ENCODE measurements around the gene CCNI2. TPM values are rescaled to one million over a fixed set of nuclear protein-coding genes. Genes with fewer than 3 reads are reported as not detected.

CCNI2 gene
- total and polyA plus RNA-seq, 8 donors, result 0.42 to 2.5 (median 1.1) TPM

DNA sequence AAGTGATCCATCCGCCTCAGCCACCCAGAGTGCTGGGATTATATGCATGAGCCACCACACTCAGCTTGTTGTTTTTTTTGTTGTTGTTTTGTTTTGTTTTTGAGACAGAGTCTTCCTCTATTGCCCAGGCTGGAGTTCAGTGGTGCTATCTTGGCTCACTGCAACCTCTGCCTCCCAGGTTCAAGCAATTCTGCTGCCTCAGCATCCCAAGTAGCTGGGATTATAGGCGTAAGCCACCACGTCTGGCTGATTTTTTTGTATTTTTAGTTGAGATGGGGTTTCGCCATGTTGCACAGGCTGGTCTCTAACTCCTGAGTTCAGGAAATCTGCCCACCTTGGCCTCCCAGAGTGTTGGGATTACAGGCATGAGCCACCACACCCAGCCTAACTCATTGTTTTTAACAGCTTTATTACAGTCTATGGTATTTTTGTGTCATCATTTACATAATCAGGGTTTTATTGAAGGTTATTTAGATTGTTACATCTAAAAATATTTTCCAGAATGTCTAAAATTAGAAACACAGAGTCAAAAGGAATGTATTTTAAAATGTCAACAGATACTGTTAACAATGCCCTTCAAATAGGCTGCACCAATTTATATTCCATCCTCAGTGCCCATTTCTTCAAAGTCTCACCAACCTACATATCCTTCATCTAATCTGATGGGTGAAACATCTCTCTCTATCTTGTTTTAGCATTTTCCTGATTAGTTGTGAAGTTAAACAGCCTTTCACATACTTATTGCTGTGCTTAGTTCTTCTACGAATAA lies 28.5 kb upstream of the CCNI2 start:
- TF ChIP-seq CTCF (IDR thresholded peaks at IDR 0.05), result no peak
- DNase-seq, result no peak
- Histone ChIP-seq H3K27me3 (no peaks in the 10 kb centered on the region), H3K9me3 (no peaks in the 10 kb centered on the region), H3K4me1 (no peaks in the 10 kb centered on the region), H3K36me3 (no peaks in the 10 kb centered on the region), H3K27ac (no peak overlapping the region), H3K4me3 (no peak overlapping the region)
- no peak for ATAC-seq
- intact Hi-C loops (cut with DNase I), result no loop called here

DNA sequence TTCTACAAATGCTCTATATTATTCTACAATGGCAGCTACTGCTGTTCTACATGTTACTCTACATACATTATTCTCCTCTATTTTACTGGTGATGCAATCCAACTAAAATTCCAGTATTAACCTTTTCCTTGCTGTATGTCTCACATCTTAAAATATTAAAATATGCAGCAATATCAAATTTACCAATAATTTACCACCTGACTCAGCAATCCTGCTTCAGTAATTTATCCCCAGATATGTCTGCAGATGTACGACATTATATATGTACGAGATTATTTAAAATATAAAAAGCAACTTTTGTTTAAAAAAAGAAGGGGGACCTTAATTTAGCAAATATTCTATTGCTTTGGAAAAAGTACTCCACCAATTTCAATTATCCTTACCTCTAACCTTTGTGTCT lies 21.5 kb upstream of the CCNI2 start:
- no peak for ATAC-seq
- intact Hi-C loops (cut with DNase I), result no loop called here

GRCh38 chr5:132729896-132730295 lies 17.3 kb upstream of the CCNI2 start:
- DNase-seq (no peak), ATAC-seq (no peak)
- Histone ChIP-seq H3K4me3 (no peak overlapping the region), H3K27me3 (no peaks in the 10 kb centered on the region), H3K9me3 (no peaks in the 10 kb centered on the region), H3K27ac (no peak overlapping the region), H3K4me1 (no peaks in the 10 kb centered on the region), H3K36me3 (no peaks in the 10 kb centered on the region)
- TF ChIP-seq CTCF (IDR thresholded peaks at IDR 0.05), result no peak
- intact Hi-C loops (cut with DNase I), result no loop called here

More for the DNA sequence above, 21.5 kb upstream of the CCNI2 start:
- Histone ChIP-seq H3K9me3 (no peaks in the 10 kb centered on the region), H3K27me3 (no peaks in the 10 kb centered on the region), H3K27ac (no peak overlapping the region), H3K4me3 (no peak overlapping the region), H3K4me1 (no peaks in the 10 kb centered on the region), H3K36me3 (no peaks in the 10 kb centered on the region)
- TF ChIP-seq CTCF (IDR thresholded peaks at IDR 0.05), result no peak
- no peak for DNase-seq

- ATAC-seq (no peak), DNase-seq (no peak)
- no peaks in the 10 kb centered on the region for H3K27me3 ChIP-seq
- H3K4me1 ChIP-seq, result peaks cover 0 to 11% of the 10 kb centered on the region in 2 donors
- no peak overlapping the region for H3K4me3 ChIP-seq
- intact Hi-C loops (cut with DNase I), result no loop called here
- H3K36me3 ChIP-seq, result no peaks in the 10 kb centered on the region
- H3K9me3 ChIP-seq, result no peaks in the 10 kb centered on the region
- TF ChIP-seq CTCF (IDR thresholded peaks at IDR 0.05), result no peak
- H3K27ac ChIP-seq, result no peak overlapping the region
Observed at GRCh38 chr5:132733499-132734148, 13.6 kb upstream of the CCNI2 start.

DNA sequence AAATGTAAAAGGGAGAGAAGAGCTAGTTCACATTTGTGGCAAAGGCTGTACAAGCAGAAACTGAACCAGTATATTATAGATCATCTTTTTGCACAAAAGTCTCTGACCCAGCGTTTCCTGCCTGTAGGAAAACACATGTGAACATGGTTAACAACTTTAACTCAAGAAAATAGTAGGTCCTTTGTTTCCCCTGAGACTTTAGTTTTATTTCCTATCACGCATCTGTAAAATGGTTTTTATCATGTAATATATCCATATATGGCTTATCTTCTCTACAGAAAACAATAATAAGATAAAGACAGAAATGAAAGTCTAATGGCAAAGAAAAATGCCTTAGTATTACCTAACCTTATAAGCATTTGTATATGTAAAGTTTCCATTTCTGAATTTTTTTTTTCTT lies 12.5 kb upstream of the CCNI2 start:
- intact Hi-C loops (cut with DNase I), result no loop called here
- no peak overlapping the region for H3K27ac ChIP-seq
- H3K4me1 ChIP-seq, result peaks cover 0 to 11% of the 10 kb centered on the region in 2 donors
- no peaks in the 10 kb centered on the region for H3K27me3 ChIP-seq
- TF ChIP-seq CTCF (IDR thresholded peaks at IDR 0.05), result no peak
- no peaks in the 10 kb centered on the region for H3K9me3 ChIP-seq
- H3K4me3 ChIP-seq, result no peak overlapping the region
- ATAC-seq (no peak), DNase-seq (no peak)
- H3K36me3 ChIP-seq, result no peaks in the 10 kb centered on the region

All from left lung (tissue), 10 donors.